T-cell (primary cell): Measurements from ENCODE around the gene DIP2C. TPM values are rescaled to one million over a fixed set of nuclear protein-coding genes. Genes with fewer than 3 reads are reported as not detected.

Source experiments
- ATAC-seq, 4 experiments: fragments of 200-7000 bp in 3 of 4; fragments of 150-1000 bp in 1 of 4; cut with Tn5 transposase; replicated peaks in 1 of 4; 1 replicate in 3 of 4; 2 replicates in 1 of 4; pipeline ENCODE4 v1.10.0; 2021; ENCODE audit warnings: moderate library complexity in 3 of 4, mild to moderate bottlenecking in 2 of 4, moderate number of reproducible peaks in 1 of 4
- CTCF ChIA-PET, 2 donors: fragments of 300-600 bp; sonication (Branson Sonifier 250); formaldehyde crosslinking; loops; one replicate each; lab custom pipeline; 2022; ENCODE audit warnings: antibody characterized with exemption in 2 of 2; lab: Charles Lee
- POLR2A ChIA-PET, 2 donors: fragments of 300-600 bp; sonication (Branson Sonifier 250); formaldehyde crosslinking; loops; one replicate each; lab custom pipeline; 2022; ENCODE audit warnings: antibody characterized with exemption in 2 of 2; lab: Charles Lee
- DNase-seq, 35 experiments: peaks; one replicate each; pipeline versions ENCODE4 v3.0.0 to v3.0.0-alpha.2; 2013 to 2023
- H3K27ac ChIP-seq: one replicate; pipeline ENCODE4 v1.5.1; 2013; ENCODE audit warnings: low read length
- H3K27me3 ChIP-seq, 2 experiments: replicated peaks in 1 of 2; 1 replicate in 1 of 2; 2 replicates in 1 of 2; pipeline versions ENCODE4 v1.6.1 to v1.7.0; 2013; ENCODE audit warnings: low read length in 1 of 2, mixed read lengths in 1 of 2; ENCODE audit not compliant: control insufficient read depth in 2 of 2, insufficient read depth in 2 of 2; ENCODE audit errors: extremely low read depth in 1 of 2
- H3K36me3 ChIP-seq, 2 donors: 1 replicate in 1 of 2; 2 replicates in 1 of 2; pipeline versions ENCODE4 v1.6.1 to v1.7.0; 2013; ENCODE audit warnings: low read length in 1 of 2; ENCODE audit not compliant: control insufficient read depth in 2 of 2, insufficient read depth in 1 of 2; ENCODE audit errors: extremely low read depth in 1 of 2
- H3K4me1 ChIP-seq, 2 experiments: 1 replicate in 1 of 2; 2 replicates in 1 of 2; pipeline versions ENCODE4 v1.6.1 to v1.7.0; 2013; ENCODE audit warnings: low read length in 2 of 2, mixed read lengths in 1 of 2; ENCODE audit not compliant: insufficient read depth in 2 of 2, control insufficient read depth in 1 of 2; ENCODE audit errors: extremely low read depth in 1 of 2
- H3K4me3 ChIP-seq, 2 donors: 1 replicate in 1 of 2; 2 replicates in 1 of 2; pipeline versions ENCODE4 v1.5.1 to v1.7.0; 2013; ENCODE audit warnings: mild to moderate bottlenecking in 2 of 2, low read length in 1 of 2, moderate library complexity in 1 of 2; ENCODE audit not compliant: control insufficient read depth in 1 of 2; ENCODE audit errors: extremely low read depth in 1 of 2
- H3K9me3 ChIP-seq: 2 replicates; pipeline ENCODE4 v1.7.0; 2013
- H3K27ac Mint-ChIP-seq, 2 donors: one replicate each; pipeline ENCODE4 v1.8.0; 2020 to 2021; ENCODE audit warnings: mild to moderate bottlenecking in 2 of 2, mixed read lengths in 2 of 2
- H3K27me3 Mint-ChIP-seq, 2 donors: one replicate each; pipeline ENCODE4 v1.8.0; 2021 to 2022; ENCODE audit warnings: mixed read lengths in 2 of 2
- H3K36me3 Mint-ChIP-seq: one replicate; pipeline ENCODE4 v1.8.0; 2021; ENCODE audit warnings: mixed read lengths
- H3K4me1 Mint-ChIP-seq, 3 donors: one replicate each; pipeline ENCODE4 v1.8.0; 2020 to 2022; ENCODE audit warnings: mixed read lengths in 3 of 3, mild to moderate bottlenecking in 1 of 3
- H3K4me3 Mint-ChIP-seq, 3 donors: one replicate each; pipeline ENCODE4 v1.8.0; 2020 to 2022; ENCODE audit warnings: mild to moderate bottlenecking in 3 of 3, mixed read lengths in 3 of 3, moderate library complexity in 3 of 3
- H3K9me3 Mint-ChIP-seq, 3 donors: one replicate each; pipeline ENCODE4 v1.8.0; 2020 to 2022; ENCODE audit warnings: mixed read lengths in 3 of 3
- WGBS: methylation state at CpG from one replicate; pipeline ENCODE4 v1.1.5; 2013; ENCODE audit warnings: missing lambda C conversion rate; ENCODE audit not compliant: insufficient coverage; 5-methylcytosine and 5-hydroxymethylcytosine counted together
- total RNA-seq, 35 experiments: library from RNA in 6 of 35; stranded (reverse) in 6 of 35; fragments of 120-200 nt in 1 of 35; gene quantifications; one replicate each; pipeline versions ENCODE4 v1.2.1 to v1.2.4 and lab custom pipeline; 2013 to 2026

Gene DIP2C
- total RNA-seq, 5 donors from 2014 or later (not counting 1 experiment from before 2014, with no cell fraction given): 2.7 to 7.4 (median 4.5) TPM

GRCh38 chr10:664301-664700 lies 25.2 kb downstream of the DIP2C start:
- H3K27ac Mint-ChIP-seq: no peak overlapping the region
- Histone ChIP-seq H3K9me3 (no peaks in the 10 kb centered on the region), H3K27me3 (peaks cover 0 to 12% of the 10 kb centered on the region in 2 experiments), H3K4me3 (no peak overlapping the region), H3K27ac (no peak overlapping the region), H3K36me3 (no peaks in the 10 kb centered on the region), H3K4me1 (no peaks in the 10 kb centered on the region)
- H3K36me3 Mint-ChIP-seq: no peaks in the 10 kb centered on the region
- H3K4me3 Mint-ChIP-seq: no peak overlapping the region
- ATAC-seq (no peak), DNase-seq (no peak)
- ChIA-PET CTCF (no interaction called here), POLR2A (no interaction called here)
- H3K27me3 Mint-ChIP-seq: peaks cover 12% of the 10 kb centered on the region in 2 donors
- no peaks in the 10 kb centered on the region for H3K9me3 Mint-ChIP-seq
- H3K4me1 Mint-ChIP-seq: peaks cover 4 to 6% (median 5%) of the 10 kb centered on the region in 3 donors
- WGBS: 50% methylated on average over 2 of the region's 7 CpGs

DNA sequence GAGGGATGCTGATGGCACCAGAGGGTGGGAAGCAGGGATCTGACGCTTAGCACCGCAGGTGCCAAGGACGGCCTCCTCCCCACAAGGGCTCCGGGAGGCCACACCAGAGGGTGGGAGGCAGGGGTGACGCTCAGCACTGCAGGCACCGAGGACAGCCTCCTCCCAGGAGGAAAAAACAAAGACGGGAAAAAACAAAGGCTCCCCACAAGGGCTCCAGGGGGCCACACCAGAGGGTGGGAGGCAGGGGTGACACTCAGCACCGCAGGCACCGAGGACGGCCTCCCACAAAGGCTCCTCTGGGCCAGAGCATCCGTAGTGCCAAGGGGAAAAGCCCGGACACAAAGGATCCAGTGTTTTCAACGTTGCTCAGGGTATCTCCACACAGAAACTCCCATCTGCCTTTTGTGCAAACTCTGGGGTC lies 25.6 kb downstream of the DIP2C start:
- H3K36me3 ChIP-seq: no peaks in the 10 kb centered on the region
- H3K27ac ChIP-seq: no peak overlapping the region
- H3K4me3 Mint-ChIP-seq: no peak overlapping the region
- no peaks in the 10 kb centered on the region for H3K4me1 ChIP-seq
- POLR2A ChIA-PET: interaction anchor here in 1 of 2 donors (0.8 kb wide), 1 partner anchor 33 kb away, joined by 3 read pairs; no protein-coding TSS in a partner anchor
- 54% methylated on average over 4 of the region's 13 CpGs for WGBS
- CTCF ChIA-PET: no interaction called here
- no peak for DNase-seq
- no peaks in the 10 kb centered on the region for H3K36me3 Mint-ChIP-seq
- no peak overlapping the region for H3K4me3 ChIP-seq
- H3K4me1 Mint-ChIP-seq: peaks cover 5 to 9% (median 7%) of the 10 kb centered on the region in 3 donors
- no peaks in the 10 kb centered on the region for H3K9me3 ChIP-seq
- H3K27me3 Mint-ChIP-seq: peaks cover 15% of the 10 kb centered on the region in 2 donors
- ATAC-seq: no peak
- no peaks in the 10 kb centered on the region for H3K9me3 Mint-ChIP-seq
- H3K27ac Mint-ChIP-seq: no peak overlapping the region
- peaks cover 0 to 12% of the 10 kb centered on the region in 2 experiments for H3K27me3 ChIP-seq

DNA sequence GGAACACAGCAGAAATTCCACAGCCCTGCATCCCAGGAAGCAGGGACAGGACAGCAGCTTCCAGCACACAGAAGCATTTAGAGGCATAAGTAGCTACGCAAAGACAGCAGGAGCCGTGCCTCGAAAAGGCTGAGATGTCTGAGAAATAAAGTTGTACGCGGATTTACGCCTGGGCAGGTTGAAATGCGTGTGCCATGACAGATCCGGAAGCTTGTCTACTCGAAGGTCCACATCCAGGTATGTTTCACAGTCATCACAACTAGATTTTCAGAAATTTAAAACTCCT lies 26.1 kb downstream of the DIP2C start:
- no peak overlapping the region for H3K27ac ChIP-seq
- no peaks in the 10 kb centered on the region for H3K9me3 ChIP-seq
- POLR2A ChIA-PET: interaction anchor here in 1 of 2 donors (0.8 kb wide), 1 partner anchor 33 kb away, joined by 3 read pairs; no protein-coding TSS in a partner anchor
- DNase-seq (no peak), ATAC-seq (no peak)
- no peaks in the 10 kb centered on the region for H3K4me1 ChIP-seq
- WGBS: 90% methylated on average over 9 of the region's 9 CpGs
- no peak overlapping the region for H3K4me3 Mint-ChIP-seq
- H3K27me3 Mint-ChIP-seq: peaks cover 17% of the 10 kb centered on the region in 2 donors
- CTCF ChIA-PET: no interaction called here
- no peaks in the 10 kb centered on the region for H3K36me3 Mint-ChIP-seq
- H3K9me3 Mint-ChIP-seq: no peaks in the 10 kb centered on the region
- H3K4me3 ChIP-seq: no peak overlapping the region
- peaks cover 5 to 10% (median 7%) of the 10 kb centered on the region in 3 donors for H3K4me1 Mint-ChIP-seq
- no peaks in the 10 kb centered on the region for H3K36me3 ChIP-seq
- H3K27ac Mint-ChIP-seq: no peak overlapping the region
- H3K27me3 ChIP-seq: peaks cover 0 to 12% of the 10 kb centered on the region in 2 experiments

- DNase-seq (peak in 4 of 35 experiments; percentile 2 to 12 (median 8)), ATAC-seq (no peak)
- ChIA-PET CTCF (no interaction called here), POLR2A (interaction anchor here in 1 of 2 donors (0.8 kb wide), 1 partner anchor 32 kb away, joined by 3 read pairs; no protein-coding TSS in a partner anchor)
- Mint-ChIP-seq H3K4me1 (peaks cover 5 to 10% (median 7%) of the 10 kb centered on the region in 3 donors), H3K36me3 (no peaks in the 10 kb centered on the region), H3K9me3 (no peaks in the 10 kb centered on the region), H3K4me3 (no peak overlapping the region), H3K27me3 (peaks cover 17% of the 10 kb centered on the region in 2 donors), H3K27ac (no peak overlapping the region)
- H3K36me3 ChIP-seq: no peaks in the 10 kb centered on the region
- no peak overlapping the region for H3K4me3 ChIP-seq
- H3K27me3 ChIP-seq: peaks cover 0 to 14% of the 10 kb centered on the region in 2 experiments
- no peaks in the 10 kb centered on the region for H3K4me1 ChIP-seq
- no peaks in the 10 kb centered on the region for H3K9me3 ChIP-seq
- H3K27ac ChIP-seq: no peak overlapping the region
- WGBS: 63% methylated on average over 9 of the region's 11 CpGs
Measured at GRCh38 chr10:662686-663465, 26.6 kb downstream of the DIP2C start.

DNA sequence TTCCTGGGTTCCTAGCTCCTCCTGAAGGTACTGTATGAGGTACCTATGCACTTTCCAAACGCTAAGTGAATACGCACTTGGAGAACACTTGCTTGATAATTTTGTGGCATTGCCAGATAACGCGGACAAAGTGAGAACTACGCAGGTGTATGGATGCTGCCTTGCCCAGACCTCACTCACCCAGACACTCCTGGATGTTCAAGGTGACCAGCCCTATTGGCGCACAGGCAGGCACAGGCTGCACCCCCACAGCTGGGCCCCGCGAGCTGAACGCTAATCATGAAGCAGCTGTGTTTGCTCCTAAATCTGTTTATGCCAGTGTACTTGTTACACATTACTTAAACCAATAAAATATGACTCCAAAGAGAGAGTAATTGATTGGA lies 27.3 kb downstream of the DIP2C start:
- Histone ChIP-seq H3K9me3 (no peaks in the 10 kb centered on the region), H3K4me1 (no peaks in the 10 kb centered on the region), H3K36me3 (no peaks in the 10 kb centered on the region), H3K27ac (no peak overlapping the region), H3K4me3 (no peak overlapping the region), H3K27me3 (peaks cover 0 to 16% of the 10 kb centered on the region in 2 experiments)
- no peaks in the 10 kb centered on the region for H3K9me3 Mint-ChIP-seq
- DNase-seq: no peak
- peaks cover 5 to 10% (median 7%) of the 10 kb centered on the region in 3 donors for H3K4me1 Mint-ChIP-seq
- H3K27me3 Mint-ChIP-seq: peaks cover 17% of the 10 kb centered on the region in 2 donors
- ChIA-PET POLR2A (no interaction called here), CTCF (no interaction called here)
- ATAC-seq: no peak
- 96% methylated on average over 4 of the region's 9 CpGs for WGBS
- H3K4me3 Mint-ChIP-seq: no peak overlapping the region
- H3K27ac Mint-ChIP-seq: no peak overlapping the region
- no peaks in the 10 kb centered on the region for H3K36me3 Mint-ChIP-seq

DNA sequence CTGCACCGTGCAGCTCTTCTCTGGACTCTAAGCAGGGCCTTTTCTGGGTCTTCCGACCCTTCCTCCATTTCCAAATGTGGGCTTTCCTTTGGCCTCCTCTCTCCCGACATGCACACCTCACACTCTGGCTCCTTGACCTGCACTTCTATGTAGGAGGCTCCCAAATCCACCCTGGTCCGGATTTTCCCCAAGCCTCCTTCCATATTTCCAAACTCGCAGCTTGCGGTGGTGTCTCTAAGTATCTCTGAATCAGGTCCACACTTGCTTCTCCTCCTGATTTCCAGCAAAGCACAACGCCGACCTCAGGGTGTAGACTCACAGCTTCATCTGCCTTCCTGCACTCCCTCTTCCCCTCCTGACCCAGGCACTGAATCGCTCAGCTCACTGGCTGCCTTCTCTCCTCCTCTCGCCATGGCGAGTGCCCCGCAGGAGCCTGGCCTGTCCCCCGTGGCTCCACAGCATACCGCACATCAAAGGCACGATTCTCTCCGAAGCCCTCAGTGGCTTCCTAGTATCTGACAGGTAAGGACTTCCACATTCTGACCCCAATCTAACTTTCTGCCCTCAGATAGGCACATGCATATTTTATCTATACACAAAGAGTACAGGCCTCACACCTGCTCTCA lies 27.8 kb downstream of the DIP2C start:
- Histone ChIP-seq H3K27ac (no peak overlapping the region), H3K4me1 (no peaks in the 10 kb centered on the region), H3K36me3 (no peaks in the 10 kb centered on the region), H3K27me3 (peaks cover 0 to 16% of the 10 kb centered on the region in 2 experiments), H3K4me3 (no peak overlapping the region), H3K9me3 (no peaks in the 10 kb centered on the region)
- 93% methylated on average over 16 of the region's 16 CpGs for WGBS
- peaks cover 5 to 10% (median 7%) of the 10 kb centered on the region in 3 donors for H3K4me1 Mint-ChIP-seq
- no peak overlapping the region for H3K4me3 Mint-ChIP-seq
- ATAC-seq (no peak), DNase-seq (no peak)
- no peaks in the 10 kb centered on the region for H3K9me3 Mint-ChIP-seq
- no peak overlapping the region for H3K27ac Mint-ChIP-seq
- CTCF ChIA-PET: no interaction called here
- POLR2A ChIA-PET: no interaction called here
- H3K27me3 Mint-ChIP-seq: peaks cover 17% of the 10 kb centered on the region in 2 donors
- H3K36me3 Mint-ChIP-seq: no peaks in the 10 kb centered on the region
